ENCODE data around the gene SLC6A12.
A peak's percentile ranks its signal among the peaks of the same experiment; 100 is the strongest.

SLC6A12 gene

GRCh38 chr12:157644-158043 lies 56.3 kb downstream of the SLC6A12 start:
- no peak for DNase-seq

- DNase-seq = no peak
Measured at GRCh38 chr12:156945-157344, 57.0 kb downstream of the SLC6A12 start.

GRCh38 chr12:155646-156045 lies 58.3 kb downstream of the SLC6A12 start:
- DNase-seq = no peak

GRCh38 chr12:155006-155405 lies 59.0 kb downstream of the SLC6A12 start:
- DNase-seq = no peak

- DNase-seq = no peak
Measured at GRCh38 chr12:154058-154457, 59.9 kb downstream of the SLC6A12 start.

- DNase-seq = peak; percentile 49
Measured at GRCh38 chr12:153080-153746, 60.7 kb downstream of the SLC6A12 start.

GRCh38 chr12:152440-152839 lies 61.5 kb downstream of the SLC6A12 start:
- no peak for DNase-seq

GRCh38 chr12:151579-151978 lies 62.4 kb downstream of the SLC6A12 start:
- no peak for DNase-seq

- DNase-seq = no peak
Measured at GRCh38 chr12:148676-149416, 65.1 kb downstream of the SLC6A12 start.

GRCh38 chr12:147242-147641 lies 66.7 kb downstream of the SLC6A12 start:
- no peak for DNase-seq

GRCh38 chr12:145369-145960 lies 68.5 kb downstream of the SLC6A12 start:
- DNase-seq = no peak

GRCh38 chr12:144650-145284 lies 69.2 kb downstream of the SLC6A12 start:
- DNase-seq = no peak

GRCh38 chr12:143964-144649 lies 69.8 kb downstream of the SLC6A12 start:
- DNase-seq = no peak

- no peak for DNase-seq
Measured at GRCh38 chr12:140162-140561, 73.8 kb downstream of the SLC6A12 start.
